IPS-11a (cell line): ENCODE measurements around the gene SIRT7.

Source experiments
- H3K4me3 ChIP-seq: one replicate; pipeline ENCODE4 v1.5.1; 2013; ENCODE audit warnings: low read depth, low read length, control low read depth

The SIRT7 gene

GRCh38 chr17:81917565-81918332, at the start of gene SIRT7:
Gene SIRT7, minus strand, starts transcription at chr17:81918176. Its CDS starts 45 bp downstream, at chr17:81918131.
- H3K4me3 ChIP-seq: peak within 1 kb of the TSS; percentile 67

- H3K4me3 ChIP-seq: no peak overlapping the region
Measured at GRCh38 chr17:81967244-81967532, 49.2 kb upstream of the SIRT7 start.

GRCh38 chr17:81966343-81967243, 48.6 kb upstream of the SIRT7 start:
- no peak overlapping the region for H3K4me3 ChIP-seq

- no peak overlapping the region for H3K4me3 ChIP-seq
Measured at GRCh38 chr17:81964081-81964849, 46.3 kb upstream of the SIRT7 start.

DNA sequence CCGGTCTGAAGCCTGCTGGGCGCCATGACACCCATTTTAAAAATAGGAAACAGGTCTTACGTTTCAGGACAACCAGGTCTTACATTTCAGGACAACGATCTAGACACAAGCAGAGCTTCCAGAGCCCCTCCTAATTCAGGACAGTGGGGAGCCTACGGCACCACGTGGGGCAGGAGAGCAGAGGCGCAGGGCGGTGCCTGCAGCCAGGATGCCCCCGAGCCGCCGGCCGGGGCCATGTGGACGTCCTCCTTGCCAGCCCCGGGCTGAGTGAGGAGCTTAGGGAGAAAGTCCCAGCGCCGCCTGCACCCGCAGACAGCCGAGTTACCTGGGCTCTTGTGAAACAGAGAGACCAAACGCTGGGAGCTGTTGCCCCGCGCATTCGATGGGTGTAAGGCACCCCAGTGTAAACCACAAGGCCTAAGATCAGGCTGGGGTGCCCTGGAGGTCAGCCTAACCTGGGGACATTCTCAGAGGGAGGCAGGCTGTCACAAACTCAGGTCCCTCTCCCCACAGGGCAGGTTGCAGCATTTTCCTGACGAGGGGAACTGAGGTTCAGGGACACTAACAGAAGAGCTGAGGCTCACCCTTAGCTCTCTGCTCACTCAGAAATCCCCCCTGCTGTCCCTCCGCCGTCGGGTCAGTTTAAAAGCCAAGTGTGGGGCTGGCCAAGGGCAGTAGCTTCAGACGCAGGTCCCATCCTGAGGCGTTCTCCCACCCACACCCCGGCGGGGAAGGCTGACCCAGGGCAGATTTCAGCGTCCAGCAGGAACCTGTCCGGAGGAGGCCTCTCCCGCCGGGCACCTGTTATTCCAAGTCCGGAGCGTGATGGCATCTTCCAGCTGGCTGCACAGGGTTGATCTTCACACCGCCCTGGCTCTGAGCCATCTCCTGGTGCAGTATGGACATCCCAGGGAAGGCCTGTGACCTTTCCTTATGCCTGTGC, 44.8 kb upstream of the SIRT7 start:
- H3K4me3 ChIP-seq: no peak overlapping the region

GRCh38 chr17:81961521-81962498, 43.8 kb upstream of the SIRT7 start:
- no peak overlapping the region for H3K4me3 ChIP-seq

DNA sequence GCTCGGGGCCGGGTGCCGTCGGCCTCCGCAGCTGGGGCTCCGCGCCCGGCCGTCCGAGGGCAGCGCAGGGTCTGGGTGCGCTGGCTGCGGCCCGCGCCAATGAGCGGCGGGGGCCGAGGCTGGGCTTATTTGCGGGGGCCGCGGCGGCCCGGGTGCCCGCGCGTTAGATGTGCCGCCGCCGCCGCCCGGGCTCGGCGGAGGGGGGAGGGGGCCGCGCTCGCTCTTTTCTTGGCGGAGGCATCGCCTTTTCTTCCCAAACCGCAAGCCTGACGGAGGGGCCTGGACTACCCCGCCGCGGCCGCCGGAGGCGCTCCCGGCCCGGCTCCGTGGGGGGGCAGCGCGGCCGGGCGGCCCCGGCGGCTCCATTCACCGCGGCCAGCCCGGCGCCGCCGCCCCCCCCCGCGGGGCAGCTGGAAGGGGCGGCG, 43.1 kb upstream of the SIRT7 start, which contains the start of gene NOTUM:
NOTUM (minus strand) TSS at position 101 of the 425 bp plus-strand sequence. CDS start 278 bp downstream, outside the sequence.
- H3K4me3 ChIP-seq: peak within 1 kb of the TSS; percentile 6

GRCh38 chr17:81960130-81960958, 42.4 kb upstream of the SIRT7 start:
- H3K4me3 ChIP-seq: peak overlapping the region; percentile 6

DNA sequence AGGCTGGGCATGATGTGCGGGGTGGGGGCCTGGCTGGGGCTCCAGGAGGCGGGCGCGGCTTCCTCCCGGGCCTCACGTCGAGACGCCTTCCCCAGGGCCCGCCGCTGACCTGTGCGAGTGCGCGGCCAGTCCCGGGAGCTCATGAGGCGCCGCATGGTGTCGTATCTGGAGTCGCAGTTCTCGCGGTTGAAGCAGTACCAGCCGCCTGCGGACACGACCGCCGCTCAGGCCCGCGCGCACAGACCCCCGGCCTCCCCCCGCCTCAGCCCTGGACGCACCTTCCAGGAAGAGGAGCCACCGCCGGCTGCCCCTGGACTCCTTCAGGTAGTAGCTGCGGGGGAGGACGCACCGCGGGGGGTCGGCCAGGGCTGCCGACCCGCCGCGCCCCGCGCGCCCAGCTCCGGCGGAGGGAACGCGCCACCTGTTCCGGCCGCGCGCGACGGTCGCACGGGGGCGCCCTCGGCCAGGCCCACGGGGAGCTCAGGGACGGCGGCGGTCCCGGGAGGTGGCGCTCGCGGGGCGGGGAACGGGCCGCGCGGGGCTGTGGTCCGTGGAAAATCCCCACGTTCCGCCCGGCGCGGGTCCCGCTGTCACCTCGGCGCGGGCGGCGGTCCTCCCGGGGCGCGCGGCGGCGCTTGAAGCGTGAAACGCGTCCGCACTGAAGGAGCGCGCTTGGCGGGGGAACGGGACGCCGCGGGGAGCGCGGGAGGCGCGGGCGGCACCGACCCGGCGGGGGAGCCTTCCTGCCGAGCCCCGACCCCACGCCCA, 41.6 kb upstream of the SIRT7 start:
- no peak overlapping the region for H3K4me3 ChIP-seq

- no peak overlapping the region for H3K4me3 ChIP-seq
Measured at GRCh38 chr17:81958633-81959342, 40.8 kb upstream of the SIRT7 start.

GRCh38 chr17:81957691-81958432, 39.9 kb upstream of the SIRT7 start:
- no peak overlapping the region for H3K4me3 ChIP-seq

DNA sequence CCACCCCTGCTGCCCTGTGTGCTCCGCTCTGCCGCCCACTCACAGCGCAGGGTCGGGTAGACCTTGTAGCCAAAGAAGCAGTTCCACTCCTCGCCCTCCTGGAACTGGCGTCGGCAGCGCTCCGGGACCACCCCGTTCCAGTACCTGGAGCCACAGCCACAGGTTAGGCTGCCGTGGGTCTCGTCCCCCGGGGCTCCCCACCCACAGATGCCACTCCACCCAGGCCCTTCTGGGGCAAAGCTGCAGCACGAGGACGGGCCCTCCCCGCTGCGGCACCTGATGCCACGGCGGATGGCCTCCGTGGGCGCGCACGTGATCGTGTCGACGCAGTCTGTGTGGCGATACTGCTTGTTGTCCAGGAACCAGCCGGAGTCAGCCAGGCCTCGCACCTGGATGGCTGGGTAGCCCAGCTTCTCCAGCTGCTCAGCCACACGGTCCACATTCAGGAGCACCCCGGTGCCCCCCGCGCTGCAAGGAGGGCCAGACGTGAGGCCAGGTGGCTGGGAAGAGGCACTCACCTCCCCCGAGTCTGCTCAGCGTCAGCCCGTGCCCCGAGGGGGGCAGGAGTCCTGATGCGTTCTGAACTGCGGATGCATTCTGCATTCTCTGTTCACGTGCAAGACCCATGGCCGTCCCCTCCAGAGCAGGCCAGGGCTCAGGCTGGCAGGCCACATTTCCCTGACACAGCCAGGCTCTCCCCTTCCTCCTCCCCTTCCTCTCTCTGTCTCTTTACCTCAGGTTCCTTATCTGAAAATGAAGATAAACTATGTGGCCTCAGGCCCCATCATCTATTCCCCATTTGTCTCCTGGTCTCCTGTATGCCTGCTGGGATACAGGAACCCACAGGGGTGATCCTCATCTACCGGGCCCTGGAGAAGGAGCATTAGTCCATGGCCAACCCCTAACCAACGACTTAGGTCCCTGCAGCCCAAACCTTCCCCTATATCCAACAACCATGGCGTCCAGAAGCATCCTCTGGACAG, 38.9 kb upstream of the SIRT7 start:
- no peak overlapping the region for H3K4me3 ChIP-seq

- H3K4me3 ChIP-seq: no peak overlapping the region
Measured at GRCh38 chr17:81955756-81956544, 38.0 kb upstream of the SIRT7 start.

GRCh38 chr17:81955058-81955681, 37.2 kb upstream of the SIRT7 start:
- no peak overlapping the region for H3K4me3 ChIP-seq
